Fibroblast of the aortic adventitia (primary cell): ENCODE data around the gene PEX14. TPM values are rescaled to one million over a fixed set of nuclear protein-coding genes. Genes with fewer than 3 reads are reported as not detected.

Source experiments
- DNase-seq: peaks from one replicate; pipeline ENCODE4 v3.0.0-alpha.2; 2010; ENCODE audit warnings: low read depth
- H3K4me3 ChIP-seq: 2 replicates; pipeline ENCODE4 v1.5.1; 2011; ENCODE audit warnings: low read depth, mild to moderate bottlenecking, control low read depth, low read length, moderate library complexity
- total RNA-seq: library from RNA; depleted of rRNA; stranded (reverse); fragments of >200 nt; gene quantifications from 2 replicates; pipeline ENCODE4 v1.2.3, GENCODE V29; 2012; ENCODE audit warnings: low replicate concordance
- TF ChIP-seq, protein P1 (sequence below): IDR thresholded peaks from 2 replicates; pipeline ENCODE4 v1.5.1; 2011; ENCODE audit warnings: mild to moderate bottlenecking, low read length, control low read depth, inconsistent platforms; ENCODE audit not compliant: insufficient read depth

The PEX14 gene
- total RNA-seq, 1 donor, result 12.2 TPM

DNA sequence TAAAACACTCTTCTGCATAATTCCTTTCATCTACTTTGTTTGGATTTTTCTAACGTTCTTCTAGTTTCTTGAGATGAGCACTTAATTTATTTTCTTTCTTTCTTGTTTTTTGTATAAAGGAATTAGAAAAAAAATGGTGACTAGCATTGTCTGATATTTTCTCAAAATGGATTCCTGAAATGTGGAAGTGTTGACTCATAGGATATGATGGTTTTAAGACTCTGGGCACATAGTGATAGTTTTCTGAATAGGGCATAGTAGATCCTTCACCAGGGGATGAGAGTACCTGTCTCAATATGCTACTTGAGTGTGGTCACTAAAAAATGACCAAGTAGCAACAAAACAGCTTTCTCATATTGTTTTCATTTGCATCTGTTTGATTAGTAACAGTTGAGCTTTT lies 100.9 kb downstream of the PEX14 start:
- TF ChIP-seq, protein P1, sequence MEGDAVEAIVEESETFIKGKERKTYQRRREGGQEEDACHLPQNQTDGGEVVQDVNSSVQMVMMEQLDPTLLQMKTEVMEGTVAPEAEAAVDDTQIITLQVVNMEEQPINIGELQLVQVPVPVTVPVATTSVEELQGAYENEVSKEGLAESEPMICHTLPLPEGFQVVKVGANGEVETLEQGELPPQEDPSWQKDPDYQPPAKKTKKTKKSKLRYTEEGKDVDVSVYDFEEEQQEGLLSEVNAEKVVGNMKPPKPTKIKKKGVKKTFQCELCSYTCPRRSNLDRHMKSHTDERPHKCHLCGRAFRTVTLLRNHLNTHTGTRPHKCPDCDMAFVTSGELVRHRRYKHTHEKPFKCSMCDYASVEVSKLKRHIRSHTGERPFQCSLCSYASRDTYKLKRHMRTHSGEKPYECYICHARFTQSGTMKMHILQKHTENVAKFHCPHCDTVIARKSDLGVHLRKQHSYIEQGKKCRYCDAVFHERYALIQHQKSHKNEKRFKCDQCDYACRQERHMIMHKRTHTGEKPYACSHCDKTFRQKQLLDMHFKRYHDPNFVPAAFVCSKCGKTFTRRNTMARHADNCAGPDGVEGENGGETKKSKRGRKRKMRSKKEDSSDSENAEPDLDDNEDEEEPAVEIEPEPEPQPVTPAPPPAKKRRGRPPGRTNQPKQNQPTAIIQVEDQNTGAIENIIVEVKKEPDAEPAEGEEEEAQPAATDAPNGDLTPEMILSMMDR, result no peak
- peak; percentile 66 for DNase-seq
- no peak overlapping the region for H3K4me3 ChIP-seq

DNA sequence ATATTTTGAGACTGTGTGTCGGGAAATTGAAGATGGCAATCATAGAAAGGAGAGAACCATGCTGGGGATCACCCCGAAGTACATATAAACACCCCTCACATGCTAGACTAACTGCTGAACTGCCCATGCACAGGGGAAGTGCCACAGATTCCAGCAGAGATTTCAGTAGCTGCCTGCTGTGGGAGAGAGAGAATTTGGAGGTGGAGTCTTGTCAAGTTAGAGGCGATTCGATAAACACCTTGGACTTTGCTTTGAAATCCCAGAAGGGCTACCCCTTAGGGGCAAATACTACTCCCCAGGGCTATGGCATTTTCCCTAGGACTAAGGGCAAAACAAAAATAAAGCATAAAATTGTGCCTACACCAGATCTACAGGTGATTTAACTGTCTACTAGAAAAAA lies 103.3 kb downstream of the PEX14 start:
- no peak for DNase-seq
- no peak overlapping the region for H3K4me3 ChIP-seq
- TF ChIP-seq, protein P1, result no peak

DNA sequence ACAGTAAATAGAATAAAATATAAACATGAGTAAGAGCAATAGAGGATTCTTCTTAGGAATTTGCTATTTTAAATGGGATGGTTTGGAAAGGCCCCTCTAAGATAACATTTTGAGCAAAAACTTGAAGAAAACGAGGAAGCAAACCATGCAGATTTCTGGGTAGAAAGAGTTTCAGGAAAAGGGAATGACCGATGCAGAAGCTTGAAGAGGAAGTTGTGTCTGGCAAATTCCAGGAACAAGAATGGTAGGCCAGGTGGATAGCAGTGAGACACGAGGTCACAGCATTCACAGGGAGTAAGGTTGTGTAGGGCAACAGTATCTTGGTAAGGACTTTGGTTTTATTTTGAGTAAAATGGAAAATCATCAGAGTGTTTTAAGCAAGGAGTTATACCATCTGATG lies 108.9 kb downstream of the PEX14 start:
- no peak overlapping the region for H3K4me3 ChIP-seq
- TF ChIP-seq, protein P1, result no peak
- no peak for DNase-seq

DNA sequence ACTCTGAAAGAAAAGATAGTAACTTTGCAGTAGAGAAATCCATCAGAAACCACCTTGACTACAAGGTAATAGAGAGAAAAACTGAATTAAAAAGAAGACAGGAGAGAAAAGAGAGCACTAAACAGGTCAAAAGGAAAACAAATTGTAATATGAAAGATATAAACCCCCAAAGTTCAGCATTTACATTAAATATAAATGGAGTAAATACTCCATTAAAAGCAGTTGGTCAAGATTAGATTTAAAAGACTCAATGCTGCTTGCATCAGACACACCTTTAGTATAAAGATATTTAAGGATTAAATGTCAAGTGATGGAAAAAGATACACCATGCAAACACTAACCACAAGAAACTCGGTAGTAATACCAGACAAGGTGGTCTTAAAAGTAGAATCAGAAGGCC lies 110.5 kb downstream of the PEX14 start:
- no peak for DNase-seq
- H3K4me3 ChIP-seq, result no peak overlapping the region
- TF ChIP-seq, protein P1, result no peak

DNA sequence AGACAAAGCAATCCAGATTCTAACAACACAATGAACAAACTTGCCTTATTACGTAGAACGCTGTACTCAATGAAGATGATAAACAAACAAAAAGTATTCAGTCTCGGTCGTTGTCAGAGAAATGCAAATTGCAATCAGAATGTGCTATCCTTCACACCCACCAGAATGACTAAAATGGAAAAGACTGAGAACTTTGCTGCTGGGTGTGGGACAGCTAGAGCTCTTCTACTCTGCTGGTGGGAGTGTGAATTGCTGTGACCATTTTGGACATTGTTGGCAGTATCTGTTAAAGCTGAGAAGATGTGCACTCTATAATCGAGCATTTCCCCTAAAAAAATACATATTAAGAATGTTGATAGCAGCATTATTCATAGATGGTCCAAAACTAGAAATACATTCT lies 111.4 kb downstream of the PEX14 start:
- DNase-seq, result no peak
- TF ChIP-seq, protein P1, result peak; percentile 3
- no peak overlapping the region for H3K4me3 ChIP-seq

DNA sequence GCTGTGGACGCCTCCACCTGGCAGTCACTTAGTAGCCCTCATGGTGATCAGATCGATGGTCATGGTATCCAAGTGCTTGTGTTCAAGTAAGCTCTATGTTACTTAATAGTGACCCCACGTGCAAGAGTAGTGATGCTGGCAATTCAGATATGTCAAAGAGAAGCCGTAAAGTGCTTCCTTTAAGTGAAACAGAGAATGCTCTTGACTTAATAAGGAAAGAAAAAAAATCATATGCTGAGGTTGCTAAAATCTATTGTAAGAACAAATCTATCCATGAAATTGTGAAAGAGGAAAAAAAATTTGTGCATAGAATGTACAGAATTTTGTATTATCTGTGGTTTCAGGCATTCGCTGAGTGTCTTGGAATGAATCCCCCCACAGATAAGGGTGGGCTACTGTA lies 113.9 kb downstream of the PEX14 start:
- DNase-seq, result no peak
- H3K4me3 ChIP-seq, result no peak overlapping the region
- TF ChIP-seq, protein P1, result no peak

DNA sequence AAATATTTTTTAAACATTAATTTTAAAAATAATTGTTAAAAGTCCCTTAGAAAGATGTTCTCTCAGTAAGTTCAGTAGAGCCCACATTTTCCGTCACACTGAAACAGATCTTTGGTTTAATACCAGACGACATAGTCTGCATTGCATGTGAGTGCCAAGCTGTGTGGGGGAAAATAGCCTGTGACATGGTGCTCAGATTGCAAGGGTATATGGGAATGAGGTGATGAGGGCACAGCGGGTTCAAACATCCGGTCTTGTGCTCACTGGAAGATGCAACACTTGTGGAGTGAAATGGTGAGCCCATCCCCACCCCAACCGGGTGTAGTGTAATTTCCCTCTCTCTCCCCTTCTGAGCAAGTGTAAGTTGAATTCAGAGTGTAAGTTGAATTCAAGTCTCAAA lies 114.3 kb downstream of the PEX14 start:
- TF ChIP-seq, protein P1, result no peak

More for the DNA sequence above, 114.3 kb downstream of the PEX14 start:
- DNase-seq, result no peak
- H3K4me3 ChIP-seq, result no peak overlapping the region
